GM19468 (cell line): ENCODE data around the gene PDYN.

ENCODE experiments used
- ATAC-seq: cut with Tn5 transposase; IDR thresholded peaks from one replicate; pipeline ENCODE4 v1.9.1; 2021; ENCODE audit warnings: mild to moderate bottlenecking, moderate library complexity, moderate number of reproducible peaks; ENCODE audit not compliant: unreplicated experiment; ENCODE audit errors: extremely low read depth

The PDYN gene

GRCh38 chr20:1995531-1996310 lies 1.9 kb upstream of the PDYN start:
- no peak for ATAC-seq

GRCh38 chr20:1994627-1995026 lies 769 bp upstream of the PDYN start:
- no peak for ATAC-seq

GRCh38 chr20:1992359-1993110 lies 1.3 kb downstream of the PDYN start:
- ATAC-seq: no peak

- ATAC-seq: no peak
These were observed 6.0 kb downstream of the PDYN start for GRCh38 chr20:1987826-1988225.

- ATAC-seq: no peak
These were observed 10.6 kb downstream of the PDYN start for GRCh38 chr20:1983301-1983700.

- ATAC-seq: no peak
These were observed 11.2 kb downstream of the PDYN start for GRCh38 chr20:1982686-1983085.

GRCh38 chr20:1979106-1979778 lies 14.6 kb downstream of the PDYN start:
- ATAC-seq: no peak

GRCh38 chr20:1975291-1975690 lies 18.6 kb downstream of the PDYN start:
- ATAC-seq: no peak

- ATAC-seq: no peak
These were observed 20.0 kb downstream of the PDYN start for GRCh38 chr20:1973601-1974440.

GRCh38 chr20:1971893-1972586 lies 21.8 kb downstream of the PDYN start:
- ATAC-seq: no peak

- no peak for ATAC-seq
These were observed 24.9 kb downstream of the PDYN start for GRCh38 chr20:1968964-1969363.

GRCh38 chr20:1965520-1966351 lies 28.1 kb downstream of the PDYN start:
- no peak for ATAC-seq

- no peak for ATAC-seq
These were observed 29.0 kb downstream of the PDYN start for GRCh38 chr20:1964659-1965405.

GRCh38 chr20:1964061-1964460 lies 29.8 kb downstream of the PDYN start:
- ATAC-seq: no peak

- ATAC-seq: no peak
These were observed 32.5 kb downstream of the PDYN start for GRCh38 chr20:1961374-1961773.

- no peak for ATAC-seq
These were observed 34.7 kb downstream of the PDYN start for GRCh38 chr20:1959156-1959555.

- ATAC-seq: no peak
These were observed 35.4 kb downstream of the PDYN start for GRCh38 chr20:1958426-1958825.

GRCh38 chr20:1955217-1955616 lies 38.6 kb downstream of the PDYN start:
- no peak for ATAC-seq
